Measurements from ENCODE around the gene MYBL2.

Gene MYBL2

DNA sequence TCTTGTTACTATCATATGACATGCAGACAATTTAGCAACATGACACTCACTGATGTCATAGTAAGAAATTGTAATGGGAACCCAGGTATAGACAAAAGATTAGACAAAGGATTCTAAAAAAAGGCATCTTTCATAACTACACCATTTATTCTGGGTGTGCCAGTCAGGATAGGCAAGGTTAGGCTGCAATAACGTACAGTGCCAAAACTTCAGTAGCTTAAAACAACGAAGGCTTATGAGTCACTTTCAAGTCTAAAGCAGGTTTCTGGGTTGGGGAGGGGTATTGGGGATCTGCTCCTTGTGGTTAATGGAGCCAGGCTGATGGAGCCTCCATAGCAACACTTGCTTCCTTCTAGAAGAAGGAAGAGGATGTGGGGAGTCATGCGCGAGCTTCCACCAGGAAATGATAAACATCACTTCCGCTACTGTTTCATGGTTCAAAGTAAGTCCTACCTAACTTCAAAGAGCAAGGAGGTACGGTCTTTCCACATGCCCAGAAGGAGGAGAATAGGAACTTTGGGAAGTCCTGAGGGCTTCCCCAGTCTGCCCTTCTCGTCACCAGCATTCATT is 61.9 kb downstream of the MYBL2 start:
- no peaks in the 10 kb centered on the region for H4K20me1 ChIP-seq
- peak overlapping the region; percentile 17 to 67 (median 48); a peak in 21 of 22 replicates for H3K4me2 ChIP-seq
- peaks cover 0 to 15% (median 6%) of the 10 kb centered on the region in 11 experiments; a peak in 7 of 22 replicates for H3K9me3 ChIP-seq (replicated peaks in 1 of 11)
- H3K27ac ChIP-seq = peak overlapping the region in 9 of 11 experiments; percentile 34 to 73 (median 57); a peak in 15 of 22 replicates
- no peak overlapping the region for H3K4me3 ChIP-seq
- peaks cover 36 to 71% (median 64%) of the 10 kb centered on the region in 10 experiments for H3K4me1 ChIP-seq
- H3K9ac ChIP-seq = no peak overlapping the region; a peak in 1 of 22 replicates
- TF ChIP-seq Cebpa-rat (IDR thresholded peaks at IDR 0.05) = no peak
- no peaks in the 10 kb centered on the region for H3K36me3 ChIP-seq
- H3K27me3 ChIP-seq = no peaks in the 10 kb centered on the region

DNA sequence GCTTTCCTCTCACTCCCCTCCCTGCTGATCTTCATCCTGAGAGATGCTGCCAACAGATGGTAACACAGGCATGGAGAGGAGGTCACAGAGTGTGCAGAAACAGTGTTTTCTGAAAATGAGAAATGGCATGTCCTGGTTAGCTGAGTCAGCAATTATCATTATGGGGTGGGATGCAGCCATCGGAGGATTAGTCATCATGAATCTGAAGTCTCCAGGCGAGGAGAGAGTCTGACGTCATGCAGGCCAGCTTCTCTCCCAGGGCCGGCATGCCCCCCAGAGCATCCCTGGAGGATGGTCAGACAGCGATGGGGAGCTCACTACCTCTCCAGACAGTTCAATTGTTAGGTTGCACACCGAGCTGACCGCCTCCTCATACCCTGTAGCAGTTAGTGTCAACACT is 64.6 kb downstream of the MYBL2 start:
- Histone ChIP-seq H3K4me2 (peak overlapping the region in 8 of 11 experiments; percentile 29 to 94 (median 76); a peak in 15 of 22 replicates), H3K27ac (peak overlapping the region in 3 of 11 experiments; percentile 6 to 77 (median 16); a peak in 1 of 22 replicates), H3K9me3 (replicated peaks in 1 of 11) (peaks cover 0 to 15% (median 6%) of the 10 kb centered on the region in 11 experiments; a peak in 7 of 22 replicates), H3K4me1 (peaks cover 30 to 60% (median 48%) of the 10 kb centered on the region in 10 experiments), H3K9ac (no peak overlapping the region), H3K36me3 (no peaks in the 10 kb centered on the region), H3K27me3 (no peaks in the 10 kb centered on the region), H3K4me3 (no peak overlapping the region), H4K20me1 (no peaks in the 10 kb centered on the region)
- TF ChIP-seq Cebpa-rat (IDR thresholded peaks at IDR 0.05) = no peak

DNA sequence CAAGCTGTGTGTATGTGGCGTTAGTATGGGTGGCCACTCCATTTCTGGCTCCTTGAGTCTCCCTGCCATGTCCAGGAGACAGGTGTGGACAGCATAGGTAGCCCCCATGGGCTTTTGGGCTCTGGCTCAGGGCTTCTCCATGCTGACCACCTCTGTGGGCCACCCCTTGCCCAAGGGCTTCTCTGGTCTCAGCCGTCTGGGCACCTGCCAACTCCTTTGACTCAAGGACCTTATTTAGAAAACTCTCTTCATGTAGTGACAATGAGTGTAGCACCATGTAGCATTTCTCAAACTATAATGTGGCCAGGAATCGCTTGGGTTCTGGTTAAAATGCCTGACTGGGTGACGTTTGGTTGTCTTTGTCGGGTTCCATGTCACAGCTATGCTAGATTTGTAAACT is 65.0 kb downstream of the MYBL2 start:
- H4K20me1 ChIP-seq = no peaks in the 10 kb centered on the region
- H3K27me3 ChIP-seq = no peaks in the 10 kb centered on the region
- H3K9ac ChIP-seq = no peak overlapping the region
- H3K4me3 ChIP-seq = no peak overlapping the region
- H3K27ac ChIP-seq = peak overlapping the region in 6 of 11 experiments; percentile 6 to 77 (median 16); a peak in 5 of 22 replicates
- TF ChIP-seq Cebpa-rat (IDR thresholded peaks at IDR 0.05) = no peak
- peaks cover 30 to 65% (median 50%) of the 10 kb centered on the region in 10 experiments for H3K4me1 ChIP-seq
- H3K36me3 ChIP-seq = no peaks in the 10 kb centered on the region
- H3K4me2 ChIP-seq = peak overlapping the region; percentile 29 to 94 (median 76); a peak in 20 of 22 replicates
- H3K9me3 ChIP-seq (replicated peaks in 1 of 11) = peaks cover 0 to 15% (median 6%) of the 10 kb centered on the region in 11 experiments; a peak in 7 of 22 replicates

DNA sequence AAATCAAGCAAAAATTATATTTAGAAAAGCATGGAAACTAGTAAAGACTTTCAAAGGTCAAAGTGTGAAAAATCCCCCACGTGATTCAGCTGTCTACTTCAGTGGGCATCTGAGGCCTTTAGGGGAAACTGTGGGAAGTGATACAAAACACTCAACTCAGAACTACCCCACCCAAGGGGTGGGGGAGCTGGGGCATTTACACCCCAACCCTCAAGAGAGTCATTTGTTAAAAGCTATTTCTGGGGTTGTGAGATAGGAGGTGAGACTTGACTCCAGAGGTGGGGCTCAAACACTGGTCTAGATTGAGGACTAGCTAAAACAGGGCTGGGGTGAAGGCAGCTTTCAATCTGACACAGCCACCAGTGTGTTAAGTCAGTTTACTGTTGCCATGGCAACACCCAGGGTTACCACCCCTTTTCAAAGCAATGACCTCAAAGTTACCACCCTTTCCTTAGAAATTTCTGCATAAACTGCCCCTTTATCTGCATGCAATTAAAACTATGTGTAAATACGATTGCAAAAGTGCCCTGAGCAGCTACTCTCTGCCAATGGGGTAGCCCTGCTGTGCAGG is 69.8 kb downstream of the MYBL2 start:
- Histone ChIP-seq H3K27ac (no peak overlapping the region; a peak in 1 of 22 replicates), H3K9me3 (replicated peaks in 1 of 11) (no peaks in the 10 kb centered on the region), H3K4me1 (peaks cover 15 to 62% (median 43%) of the 10 kb centered on the region in 10 experiments), H3K4me2 (peak overlapping the region in 3 of 11 experiments; percentile 4 to 31 (median 21); a peak in 3 of 22 replicates), H3K36me3 (no peaks in the 10 kb centered on the region), H3K27me3 (no peaks in the 10 kb centered on the region), H3K9ac (no peak overlapping the region), H4K20me1 (no peaks in the 10 kb centered on the region), H3K4me3 (no peak overlapping the region)
- no peak for TF ChIP-seq Cebpa-rat (IDR thresholded peaks at IDR 0.05)

DNA sequence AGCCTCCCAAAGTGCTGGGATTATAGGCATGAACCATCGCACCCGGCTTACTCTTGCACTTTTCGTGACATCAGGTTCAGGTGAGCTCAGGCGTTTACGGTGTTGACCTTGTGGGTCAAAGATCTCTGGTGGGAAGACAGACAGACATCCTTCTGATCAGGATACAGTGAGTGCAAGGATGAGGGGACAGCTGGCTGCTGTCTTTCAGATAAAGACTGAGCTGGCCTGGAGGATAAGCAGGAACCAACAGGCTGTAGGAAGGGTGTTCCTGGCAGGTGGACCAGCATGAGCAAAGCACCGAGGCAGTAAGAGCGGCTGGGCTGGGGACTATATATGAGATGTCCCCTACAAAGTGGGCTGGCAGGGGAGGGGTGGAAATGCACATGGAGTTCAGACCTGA is 71.0 kb downstream of the MYBL2 start:
- Histone ChIP-seq H3K27ac (no peak overlapping the region), H3K9ac (no peak overlapping the region), H3K36me3 (no peaks in the 10 kb centered on the region), H3K4me3 (no peak overlapping the region), H3K4me1 (peaks cover 9 to 49% (median 30%) of the 10 kb centered on the region in 10 experiments), H3K27me3 (no peaks in the 10 kb centered on the region), H3K9me3 (replicated peaks in 1 of 11) (no peaks in the 10 kb centered on the region), H3K4me2 (peak overlapping the region in 4 of 11 experiments; percentile 12 to 27 (median 24); a peak in 2 of 22 replicates), H4K20me1 (no peaks in the 10 kb centered on the region)
- TF ChIP-seq Cebpa-rat (IDR thresholded peaks at IDR 0.05) = no peak

DNA sequence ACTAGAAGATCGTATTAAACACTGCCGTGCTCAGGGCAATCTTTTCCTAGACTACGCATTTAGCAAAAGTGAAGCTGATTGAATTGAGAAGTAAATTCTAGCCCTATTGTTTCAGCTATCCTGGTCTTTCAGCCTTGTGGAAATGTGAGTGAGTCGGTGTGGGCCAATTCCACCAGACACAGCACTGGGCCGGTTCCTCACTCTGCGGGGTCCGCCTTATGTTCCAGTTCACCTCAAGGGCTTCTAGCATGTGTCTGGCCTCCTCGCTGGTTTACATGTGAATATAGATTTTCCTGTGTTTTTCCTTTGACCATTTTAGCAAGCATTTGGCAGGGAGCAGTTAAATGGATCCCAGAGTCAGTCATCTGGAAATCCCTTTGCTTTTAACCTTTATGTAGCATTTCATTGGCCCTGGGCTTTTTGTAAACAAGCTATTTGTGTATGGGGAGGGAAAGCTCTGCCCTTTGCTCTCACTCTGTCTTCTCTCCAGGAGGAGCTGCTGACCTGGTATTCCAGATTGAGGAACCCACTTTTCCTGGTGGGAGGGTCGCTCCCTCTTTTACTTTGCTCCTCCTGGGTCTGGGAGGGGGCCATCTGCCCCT is 72.3 kb downstream of the MYBL2 start:
- H3K27ac ChIP-seq = no peak overlapping the region

DNA sequence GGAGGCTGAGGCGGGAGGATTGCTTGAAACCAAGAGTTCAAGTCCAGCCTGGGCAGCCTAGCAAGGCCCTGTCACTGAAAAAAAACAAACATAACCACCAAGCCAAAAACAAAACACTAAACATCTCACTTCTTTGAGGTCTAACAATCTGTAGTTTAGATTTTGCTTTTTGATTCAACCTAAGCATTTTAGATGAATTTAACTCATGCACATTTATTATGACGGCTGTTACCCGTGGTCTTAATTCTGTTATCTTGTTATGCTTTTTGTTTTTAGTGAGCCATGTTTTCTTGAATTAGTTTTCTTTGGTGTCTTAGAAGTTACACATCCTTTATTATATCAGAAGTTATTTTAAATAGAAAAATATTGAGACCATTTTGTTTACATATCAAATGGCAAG is 73.7 kb downstream of the MYBL2 start:
- Histone ChIP-seq H3K4me2 (no peak overlapping the region), H3K9ac (no peak overlapping the region), H3K4me3 (no peak overlapping the region), H3K9me3 (replicated peaks in 1 of 11) (no peaks in the 10 kb centered on the region), H4K20me1 (no peaks in the 10 kb centered on the region), H3K27me3 (no peaks in the 10 kb centered on the region), H3K36me3 (no peaks in the 10 kb centered on the region), H3K4me1 (peaks cover 15 to 47% (median 30%) of the 10 kb centered on the region in 10 experiments), H3K27ac (no peak overlapping the region)
- TF ChIP-seq Cebpa-rat (IDR thresholded peaks at IDR 0.05) = no peak

More for the DNA sequence above, 72.3 kb downstream of the MYBL2 start:
- Histone ChIP-seq H3K36me3 (no peaks in the 10 kb centered on the region), H3K4me3 (no peak overlapping the region), H3K27me3 (no peaks in the 10 kb centered on the region), H4K20me1 (no peaks in the 10 kb centered on the region), H3K4me1 (peaks cover 1 to 41% (median 21%) of the 10 kb centered on the region in 10 experiments; a peak in 19 of 20 replicates), H3K4me2 (peak overlapping the region in 5 of 11 experiments; percentile 18 to 39 (median 33); a peak in 9 of 22 replicates), H3K9me3 (replicated peaks in 1 of 11) (no peaks in the 10 kb centered on the region), H3K9ac (no peak overlapping the region)
- TF ChIP-seq Cebpa-rat (IDR thresholded peaks at IDR 0.05) = no peak

DNA sequence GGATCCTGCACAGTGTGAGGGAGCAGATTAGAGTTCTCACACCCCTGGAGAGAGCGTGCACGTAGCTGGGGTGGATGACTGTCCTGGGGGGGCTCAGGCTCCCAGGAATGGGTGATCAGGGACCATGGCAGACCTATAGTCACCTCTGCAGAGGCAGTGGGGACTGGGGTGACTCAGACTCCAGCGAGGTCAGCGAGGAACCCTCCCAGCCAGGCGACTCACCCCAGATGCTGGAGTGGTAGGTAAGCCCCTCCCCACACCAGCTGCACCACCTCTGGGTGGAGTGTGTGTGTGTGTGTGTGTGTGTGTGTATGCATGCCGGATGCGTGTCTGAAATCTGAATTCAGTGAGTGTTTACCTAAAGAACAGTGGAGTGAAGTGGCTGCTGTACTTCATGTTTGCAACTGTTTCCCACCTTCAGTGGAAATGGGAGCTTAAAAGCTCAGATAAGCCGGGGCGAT is 77.3 kb downstream of the MYBL2 start:
- Histone ChIP-seq H3K36me3 (no peaks in the 10 kb centered on the region), H3K27me3 (no peaks in the 10 kb centered on the region), H3K9ac (no peak overlapping the region), H3K4me3 (no peak overlapping the region), H3K9me3 (replicated peaks in 1 of 11) (peaks cover 0 to 10% (median 0%) of the 10 kb centered on the region in 11 experiments; a peak in 8 of 22 replicates), H4K20me1 (no peaks in the 10 kb centered on the region), H3K4me1 (peaks cover 30 to 60% (median 54%) of the 10 kb centered on the region in 10 experiments), H3K4me2 (peak overlapping the region in 8 of 11 experiments; percentile 6 to 90 (median 78); a peak in 12 of 22 replicates), H3K27ac (peak overlapping the region in 3 of 11 experiments; percentile 80 to 92 (median 91); a peak in 4 of 22 replicates)
- no peak for TF ChIP-seq Cebpa-rat (IDR thresholded peaks at IDR 0.05)

All from BLaER1 treated with 17β-estradiol and CSF1 and Interleukin-3, amounts not matched to agents 10 nM and 100 nM (cell line).